Stimulated activated naive CD8-positive, alpha-beta T cell treated with anti-CD3 and anti-CD28 coated beads, Interleukin-15, amount 100 ng/mL, for 72 hours (primary cell): Measurements from ENCODE around the gene CRTC2.
"Not testable (repeated sequence)": the region's sequence is repeated elsewhere in the genome, so short reads cannot be mapped to it uniquely, and the experiment has no call there.

Source experiments
- ATAC-seq: fragments of 150-1000 bp; cut with Tn5 transposase; 2 replicates; pipeline ENCODE4 v1.10.0; 2021; ENCODE audit warnings: mild to moderate bottlenecking, moderate library complexity
- DNase-seq, 2 donors: peaks; one replicate each; pipeline ENCODE4 v3.0.0; 2021 to 2022
- H3K27ac Mint-ChIP-seq, 2 donors: one replicate each; pipeline ENCODE4 v1.8.0; 2022; ENCODE audit warnings: mild to moderate bottlenecking in 2 of 2, mixed read lengths in 2 of 2, moderate library complexity in 2 of 2
- H3K27me3 Mint-ChIP-seq: one replicate; pipeline ENCODE4 v1.8.0; 2022; ENCODE audit warnings: mixed read lengths
- H3K4me1 Mint-ChIP-seq: one replicate; pipeline ENCODE4 v1.8.0; 2022; ENCODE audit warnings: mild to moderate bottlenecking, mixed read lengths
- H3K4me3 Mint-ChIP-seq, 2 donors: one replicate each; pipeline ENCODE4 v1.8.0; 2022; ENCODE audit warnings: mild to moderate bottlenecking in 2 of 2, mixed read lengths in 2 of 2, moderate library complexity in 1 of 2
- H3K9me3 Mint-ChIP-seq, 2 donors: one replicate each; pipeline ENCODE4 v1.8.0; 2022; ENCODE audit warnings: mixed read lengths in 2 of 2

CRTC2 gene

DNA sequence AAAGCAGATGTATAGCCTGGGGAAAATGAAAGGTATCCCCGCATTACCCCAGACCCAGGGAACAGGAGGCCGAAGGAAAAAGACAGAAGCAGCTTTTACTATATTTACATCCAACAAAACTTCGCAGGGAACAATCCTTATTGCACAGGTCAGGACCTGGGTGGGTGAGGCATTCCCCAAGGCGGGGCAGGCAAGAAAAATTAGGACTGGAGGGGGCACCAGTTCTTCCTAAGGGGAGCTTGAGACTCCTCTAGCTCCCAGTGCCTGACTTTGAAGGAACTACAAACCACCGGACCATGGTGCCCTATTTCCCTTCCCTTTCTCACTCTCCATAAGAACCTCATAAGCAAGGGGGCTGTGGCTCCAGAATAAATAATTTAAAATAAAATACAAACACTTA, 29.0 kb downstream of the CRTC2 start:
- H3K4me3 Mint-ChIP-seq = no peak overlapping the region
- DNase-seq = no peak
- no peaks in the 10 kb centered on the region for H3K27me3 Mint-ChIP-seq
- peaks cover 20% of the 10 kb centered on the region for H3K4me1 Mint-ChIP-seq
- ATAC-seq = no peak
- H3K27ac Mint-ChIP-seq = no peak overlapping the region
- H3K9me3 Mint-ChIP-seq = no peaks in the 10 kb centered on the region

- Mint-ChIP-seq H3K4me3 (peak overlapping the region in 1 of 2 donors; percentile 6), H3K27ac (peak overlapping the region; percentile 26 to 80), H3K4me1 (peaks cover 25% of the 10 kb centered on the region), H3K27me3 (no peaks in the 10 kb centered on the region), H3K9me3 (no peaks in the 10 kb centered on the region)
- no peak for DNase-seq
- ATAC-seq = no peak
These were observed 29.5 kb downstream of the CRTC2 start for GRCh38 chr1:153928791-153929341.

GRCh38 chr1:153928245-153928644, 30.2 kb downstream of the CRTC2 start:
- Mint-ChIP-seq H3K4me1 (peaks cover 25% of the 10 kb centered on the region), H3K27ac (peak overlapping the region; percentile 7 to 80), H3K4me3 (peak overlapping the region in 1 of 2 donors; percentile 36), H3K27me3 (no peaks in the 10 kb centered on the region), H3K9me3 (no peaks in the 10 kb centered on the region)
- ATAC-seq (peak; percentile 44), DNase-seq (no peak)

DNA sequence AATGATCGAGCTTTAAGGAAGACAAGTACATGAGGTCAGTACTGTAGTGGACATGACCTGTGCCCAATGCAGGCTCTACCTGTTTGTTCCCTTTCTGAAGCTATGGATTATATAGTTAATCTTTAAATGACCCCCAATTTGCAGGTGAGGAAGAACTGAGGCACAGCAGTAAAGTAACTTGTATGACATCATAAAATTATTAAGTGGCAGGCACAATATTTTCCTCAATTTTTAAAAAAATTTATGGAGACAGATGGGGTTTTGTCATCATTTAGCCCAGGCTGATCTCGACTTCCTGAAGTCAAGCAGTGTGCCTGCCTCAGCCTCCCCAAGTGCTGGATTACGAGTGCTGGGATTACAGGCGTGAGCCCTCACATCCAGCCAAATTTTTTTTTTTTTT, 32.0 kb downstream of the CRTC2 start:
- Mint-ChIP-seq H3K4me1 (peaks cover 28% of the 10 kb centered on the region), H3K9me3 (no peaks in the 10 kb centered on the region), H3K4me3 (no peak overlapping the region), H3K27ac (no peak overlapping the region), H3K27me3 (no peaks in the 10 kb centered on the region)
- ATAC-seq (no peak), DNase-seq (no peak)

- H3K27me3 Mint-ChIP-seq = no peaks in the 10 kb centered on the region
- H3K4me1 Mint-ChIP-seq = peaks cover 46% of the 10 kb centered on the region
- peak; percentile 99 to 100 for DNase-seq
- peak within 1 kb of the TSS; percentile 97 to 99 for H3K27ac Mint-ChIP-seq
- no peaks in the 10 kb centered on the region for H3K9me3 Mint-ChIP-seq
- H3K4me3 Mint-ChIP-seq = peak within 1 kb of the TSS; percentile 75 to 89
- peak; percentile 94 for ATAC-seq
These were observed 35.2 kb downstream of the CRTC2 start, which contains the start of gene GATAD2B for GRCh38 chr1:153922972-153923925. Gene GATAD2B, minus strand, starts transcription at chr1:153922972. Its CDS starts 94,625 bp downstream, at chr1:153828347.

DNA sequence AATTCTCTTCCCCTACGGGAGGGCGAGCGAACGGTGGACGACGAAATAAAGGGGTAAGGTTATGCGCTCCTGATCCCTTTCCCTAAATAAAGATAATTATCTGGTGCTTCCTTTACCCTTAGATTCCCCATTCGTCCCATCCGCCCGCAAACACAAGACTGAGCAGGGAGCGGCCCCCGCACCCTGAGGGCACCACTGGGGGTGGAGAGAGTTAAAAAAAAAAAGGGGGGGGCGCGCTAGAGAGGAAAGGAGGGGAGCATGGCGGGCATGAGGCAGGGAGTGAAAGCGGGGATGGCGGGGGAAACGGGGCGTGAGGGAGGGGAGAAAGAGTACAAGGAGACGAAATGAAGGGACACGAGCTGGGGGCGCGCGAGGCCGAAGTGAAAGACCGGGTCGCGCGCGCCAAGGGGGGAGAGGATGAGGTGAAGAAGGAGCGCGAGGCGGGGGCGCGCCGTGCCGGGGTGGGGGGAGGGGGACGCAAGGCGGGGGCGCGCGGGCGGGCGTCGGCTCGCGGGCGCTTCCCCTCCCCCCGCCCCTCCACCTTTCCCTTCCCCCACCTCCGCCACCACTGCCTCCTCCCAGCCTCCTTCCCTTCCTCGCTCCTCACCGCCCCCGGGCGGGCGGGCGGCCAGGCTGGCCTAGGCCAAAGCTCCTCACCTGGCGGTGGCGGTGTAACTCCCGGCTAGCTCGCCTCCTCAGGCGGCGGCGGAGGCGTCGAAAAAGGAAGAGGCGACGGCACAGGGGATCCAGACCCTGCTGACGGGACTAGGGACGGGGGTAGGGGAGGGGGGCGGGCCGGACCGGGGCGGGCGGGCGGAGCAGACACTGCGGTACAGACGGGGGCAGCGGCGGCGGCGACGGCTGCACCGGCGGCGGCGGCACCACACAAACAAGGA, 36.1 kb downstream of the CRTC2 start:
- peak; percentile 61 for ATAC-seq
- no peaks in the 10 kb centered on the region for H3K27me3 Mint-ChIP-seq
- no peaks in the 10 kb centered on the region for H3K9me3 Mint-ChIP-seq
- peak in 1 of 2 donors; percentile 89 for DNase-seq
- peaks cover 50% of the 10 kb centered on the region for H3K4me1 Mint-ChIP-seq
- H3K4me3 Mint-ChIP-seq = peak overlapping the region; percentile 75 to 89
- H3K27ac Mint-ChIP-seq = peak overlapping the region; percentile 97 to 99

GRCh38 chr1:153921803-153922075, 36.7 kb downstream of the CRTC2 start:
- no peaks in the 10 kb centered on the region for H3K9me3 Mint-ChIP-seq
- DNase-seq = no peak
- H3K27me3 Mint-ChIP-seq = no peaks in the 10 kb centered on the region
- H3K4me3 Mint-ChIP-seq = peak overlapping the region; percentile 75 to 89
- H3K27ac Mint-ChIP-seq = peak overlapping the region; percentile 96 to 97
- H3K4me1 Mint-ChIP-seq = peaks cover 51% of the 10 kb centered on the region
- ATAC-seq = no peak

DNA sequence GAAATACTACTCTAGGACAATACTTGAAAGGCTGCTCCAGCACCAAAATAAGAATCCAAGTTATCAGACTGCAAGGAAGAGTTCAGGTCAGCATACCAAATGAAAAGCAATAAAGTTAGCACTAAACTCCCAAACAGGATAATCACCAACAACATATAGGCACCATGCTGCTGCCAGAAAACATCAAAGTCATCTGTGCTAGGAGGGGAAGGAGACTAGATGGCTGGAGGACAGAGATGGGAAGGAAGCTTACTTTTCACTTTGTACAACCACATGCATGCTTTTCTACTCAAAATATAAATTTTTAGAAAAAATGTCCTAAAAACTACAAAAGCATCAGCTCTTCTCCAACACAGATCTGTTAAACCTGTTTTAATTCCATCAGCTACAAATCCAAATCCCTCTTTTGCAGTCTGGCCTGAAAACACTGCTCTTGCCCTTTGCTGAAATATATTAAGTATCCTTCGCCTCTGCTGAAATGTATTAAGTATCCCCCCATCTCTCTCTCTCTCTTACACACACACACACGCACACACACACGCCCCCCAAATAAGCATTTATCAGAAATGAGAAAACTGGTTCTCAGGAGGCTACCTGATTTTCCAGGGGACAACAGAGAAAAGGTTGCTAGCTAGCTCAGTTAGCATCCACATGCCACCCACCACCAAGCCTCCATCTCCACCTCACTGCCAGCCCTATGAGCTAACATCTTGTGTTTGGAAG, 37.2 kb downstream of the CRTC2 start:
- DNase-seq = no peak
- Mint-ChIP-seq H3K27ac (peak overlapping the region; percentile 1 to 97), H3K27me3 (no peaks in the 10 kb centered on the region), H3K4me3 (peak overlapping the region; percentile 75 to 89), H3K4me1 (peaks cover 55% of the 10 kb centered on the region), H3K9me3 (no peaks in the 10 kb centered on the region)
- no peak for ATAC-seq

- ATAC-seq = no peak
- Mint-ChIP-seq H3K27ac (peak overlapping the region in 1 of 2 donors; percentile 95), H3K9me3 (no peaks in the 10 kb centered on the region), H3K4me3 (peak overlapping the region; percentile 75 to 89), H3K27me3 (no peaks in the 10 kb centered on the region), H3K4me1 (peaks cover 64% of the 10 kb centered on the region)
- DNase-seq = no peak
These were observed 38.2 kb downstream of the CRTC2 start for GRCh38 chr1:153919876-153920852.

- H3K27me3 Mint-ChIP-seq = no peaks in the 10 kb centered on the region
- no peaks in the 10 kb centered on the region for H3K9me3 Mint-ChIP-seq
- DNase-seq = no peak
- peak overlapping the region in 1 of 2 donors; percentile 41 for H3K27ac Mint-ChIP-seq
- ATAC-seq = no peak
- no peak overlapping the region for H3K4me3 Mint-ChIP-seq
- peaks cover 72% of the 10 kb centered on the region for H3K4me1 Mint-ChIP-seq
These were observed 42.1 kb downstream of the CRTC2 start for GRCh38 chr1:153916297-153916696.

GRCh38 chr1:153912349-153912748, 46.1 kb downstream of the CRTC2 start:
- DNase-seq (no peak), ATAC-seq (no peak)
- Mint-ChIP-seq H3K27ac (peak overlapping the region in 1 of 2 donors; percentile 6), H3K4me3 (no peak overlapping the region), H3K4me1 (peaks cover 42% of the 10 kb centered on the region), H3K27me3 (no peaks in the 10 kb centered on the region), H3K9me3 (no peaks in the 10 kb centered on the region)

- DNase-seq, H3K4me3 Mint-ChIP-seq, H3K9me3 Mint-ChIP-seq, ATAC-seq, H3K27ac Mint-ChIP-seq, H3K27me3 Mint-ChIP-seq: not testable (repeated sequence)
- H3K4me1 Mint-ChIP-seq = peaks cover 48% of the 10 kb centered on the region
These were observed 47.9 kb downstream of the CRTC2 start for GRCh38 chr1:153910560-153910959.

GRCh38 chr1:153908071-153908470, 50.3 kb downstream of the CRTC2 start:
- H3K27me3 Mint-ChIP-seq = no peaks in the 10 kb centered on the region
- no peaks in the 10 kb centered on the region for H3K9me3 Mint-ChIP-seq
- peaks cover 57% of the 10 kb centered on the region for H3K4me1 Mint-ChIP-seq
- no peak overlapping the region for H3K4me3 Mint-ChIP-seq
- DNase-seq = no peak
- H3K27ac Mint-ChIP-seq = no peak overlapping the region
- no peak for ATAC-seq

GRCh38 chr1:153907134-153907533, 51.3 kb downstream of the CRTC2 start:
- no peak overlapping the region for H3K4me3 Mint-ChIP-seq
- H3K27me3 Mint-ChIP-seq = no peaks in the 10 kb centered on the region
- H3K4me1 Mint-ChIP-seq = peaks cover 56% of the 10 kb centered on the region
- no peak for ATAC-seq
- H3K27ac Mint-ChIP-seq = peak overlapping the region in 1 of 2 donors; percentile 54
- H3K9me3 Mint-ChIP-seq = no peaks in the 10 kb centered on the region
- DNase-seq = no peak
